MCF 10A (cell line): ENCODE data around the gene AREG. TPM values are rescaled to one million over a fixed set of nuclear protein-coding genes. Genes with fewer than 3 reads are reported as not detected.

Source experiments
- BruUV-seq: library from RNA; stranded (reverse); fragments of 400-500 nt; replicated peaks from 2 replicates; lab custom pipeline; 2021; lab: Mats Ljungman, UMichigan
- CTCF ChIA-PET: fragments of 300-600 bp; sonication (Branson Sonifier 250); formaldehyde crosslinking; extraction: SDS; loops from one replicate; lab custom pipeline; 2021; ENCODE audit warnings: antibody characterized with exemption, inconsistent platforms; lab: Yijun Ruan, JAX
- POLR2A ChIA-PET: fragments of 300-600, 350-650 bp; sonication (Branson Sonifier 250); formaldehyde crosslinking; extraction: SDS; loops from one replicate; lab custom pipeline; 2020; ENCODE audit warnings: antibody characterized with exemption, inconsistent platforms; lab: Yijun Ruan, JAX
- DNase-seq: peaks from one replicate; pipeline ENCODE4 v3.0.0-alpha.2; 2018; ENCODE audit not compliant: unreplicated experiment
- H3K27ac Mint-ChIP-seq: one replicate; pipeline ENCODE4 v1.8.0; 2022; ENCODE audit warnings: mild to moderate bottlenecking, low read depth, mixed read lengths; ENCODE audit not compliant: unreplicated experiment
- H3K27me3 Mint-ChIP-seq: one replicate; pipeline ENCODE4 v1.8.0; 2022; ENCODE audit warnings: mixed read lengths; ENCODE audit not compliant: insufficient read depth, unreplicated experiment
- H3K36me3 Mint-ChIP-seq: one replicate; pipeline ENCODE4 v1.8.0; 2022; ENCODE audit warnings: mild to moderate bottlenecking, moderate library complexity, mixed read lengths; ENCODE audit not compliant: insufficient read depth, unreplicated experiment
- H3K4me1 Mint-ChIP-seq: one replicate; pipeline ENCODE4 v1.8.0; 2022; ENCODE audit warnings: mixed read lengths; ENCODE audit not compliant: insufficient read depth, unreplicated experiment
- H3K4me3 Mint-ChIP-seq: one replicate; pipeline ENCODE4 v1.8.0; 2022; ENCODE audit warnings: mild to moderate bottlenecking, moderate library complexity, mixed read lengths; ENCODE audit not compliant: unreplicated experiment
- H3K9me3 Mint-ChIP-seq: one replicate; pipeline ENCODE4 v1.8.0; 2022; ENCODE audit warnings: mixed read lengths; ENCODE audit not compliant: unreplicated experiment
- intact Hi-C: fragments of 100-400 bp; cut with micrococcal nuclease; formaldehyde crosslinking; loops from 2 replicates; pipeline ENCODE4 v1.14.1; 2022
- total RNA-seq: library from RNA; stranded (reverse); gene quantifications from 2 replicates; pipeline ENCODE4 v1.2.3, GENCODE V29; 2022
- TF ChIP-seq, protein P1 (sequence below): fragments of 200-600 bp; IDR thresholded peaks from one replicate; pipeline ENCODE4 v1.8.0; 2022; ENCODE audit warnings: antibody characterized with exemption, mild to moderate bottlenecking; ENCODE audit not compliant: unreplicated experiment

The AREG gene
- total RNA-seq, 1 experiment from 2014 or later, result 1,878 TPM

DNA sequence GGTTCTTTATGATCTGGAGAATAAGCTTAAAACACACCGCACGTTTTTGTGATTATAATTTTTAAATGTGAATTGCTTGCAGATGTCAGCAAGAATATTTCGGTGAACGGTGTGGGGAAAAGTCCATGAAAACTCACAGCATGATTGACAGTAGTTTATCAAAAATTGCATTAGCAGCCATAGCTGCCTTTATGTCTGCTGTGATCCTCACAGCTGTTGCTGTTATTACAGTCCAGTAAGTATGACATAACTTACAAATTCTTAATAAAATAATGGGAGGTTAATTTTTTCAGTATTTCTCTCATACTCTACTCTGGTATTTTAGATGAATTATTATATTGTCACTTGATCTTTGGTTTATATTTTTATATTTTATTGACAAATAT lies 5.4 kb downstream of the AREG start:
- POLR2A ChIA-PET, result interaction anchor here (0.6 to 10.8 kb wide), 37 partner anchors 13 to 594 kb away, joined by 3 to 170 read pairs (median 5); partner anchors contain the start of genes CXCL2 and EREG

DNA sequence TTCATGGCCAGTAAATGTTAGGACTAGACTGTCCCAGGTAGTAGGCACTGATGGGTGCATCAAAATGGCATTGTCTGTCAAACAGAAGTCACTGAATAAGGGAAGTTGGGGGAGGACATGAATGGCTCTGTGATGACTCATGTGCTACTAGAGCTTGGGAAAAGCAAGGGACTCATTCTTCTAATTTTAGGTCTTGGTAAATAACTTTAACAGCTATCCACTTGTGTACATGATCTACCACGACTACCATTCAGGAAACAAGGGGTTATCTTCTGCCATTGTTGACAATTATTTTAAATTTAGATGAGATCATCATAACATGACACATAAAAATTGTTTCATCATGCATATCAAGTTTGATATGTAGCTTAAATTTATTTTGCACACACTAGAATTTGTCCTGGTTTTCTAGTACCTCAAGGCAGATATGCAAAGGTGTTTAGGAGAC lies 6.3 kb downstream of the AREG start:
- Mint-ChIP-seq H3K36me3 (peaks cover 100% of the 10 kb centered on the region), H3K27ac (peak overlapping the region; percentile 37), H3K4me1 (peaks cover 32% of the 10 kb centered on the region), H3K4me3 (peak overlapping the region; percentile 95), H3K9me3 (no peaks in the 10 kb centered on the region), H3K27me3 (no peaks in the 10 kb centered on the region)
- BruUV-seq, result no TSS peak
- intact Hi-C loops, result no loop called here
- POLR2A ChIA-PET, result interaction anchor here (0.6 to 10.8 kb wide), 29 partner anchors 9 to 352 kb away, joined by 3 to 170 read pairs (median 6); partner anchors contain the start of genes CXCL2 and EREG
- peak; percentile 85 for DNase-seq
- CTCF ChIA-PET, result interaction anchor here (0.6 to 3.8 kb wide), 7 partner anchors 15 to 225 kb away, joined by 3 to 47 read pairs (median 4); no protein-coding TSS in a partner anchor
- TF ChIP-seq, protein P1, sequence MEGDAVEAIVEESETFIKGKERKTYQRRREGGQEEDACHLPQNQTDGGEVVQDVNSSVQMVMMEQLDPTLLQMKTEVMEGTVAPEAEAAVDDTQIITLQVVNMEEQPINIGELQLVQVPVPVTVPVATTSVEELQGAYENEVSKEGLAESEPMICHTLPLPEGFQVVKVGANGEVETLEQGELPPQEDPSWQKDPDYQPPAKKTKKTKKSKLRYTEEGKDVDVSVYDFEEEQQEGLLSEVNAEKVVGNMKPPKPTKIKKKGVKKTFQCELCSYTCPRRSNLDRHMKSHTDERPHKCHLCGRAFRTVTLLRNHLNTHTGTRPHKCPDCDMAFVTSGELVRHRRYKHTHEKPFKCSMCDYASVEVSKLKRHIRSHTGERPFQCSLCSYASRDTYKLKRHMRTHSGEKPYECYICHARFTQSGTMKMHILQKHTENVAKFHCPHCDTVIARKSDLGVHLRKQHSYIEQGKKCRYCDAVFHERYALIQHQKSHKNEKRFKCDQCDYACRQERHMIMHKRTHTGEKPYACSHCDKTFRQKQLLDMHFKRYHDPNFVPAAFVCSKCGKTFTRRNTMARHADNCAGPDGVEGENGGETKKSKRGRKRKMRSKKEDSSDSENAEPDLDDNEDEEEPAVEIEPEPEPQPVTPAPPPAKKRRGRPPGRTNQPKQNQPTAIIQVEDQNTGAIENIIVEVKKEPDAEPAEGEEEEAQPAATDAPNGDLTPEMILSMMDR, result no peak

More for the DNA sequence above, 5.4 kb downstream of the AREG start:
- DNase-seq, result peak; percentile 24
- peaks cover 22% of the 10 kb centered on the region for H3K4me1 Mint-ChIP-seq
- H3K27me3 Mint-ChIP-seq, result no peaks in the 10 kb centered on the region
- peak overlapping the region; percentile 37 for H3K27ac Mint-ChIP-seq
- BruUV-seq, result no TSS peak
- intact Hi-C loops, result no loop called here
- peaks cover 100% of the 10 kb centered on the region for H3K36me3 Mint-ChIP-seq
- CTCF ChIA-PET, result interaction anchor here (0.7 to 3.8 kb wide), 8 partner anchors 14 to 172 kb away, joined by 3 to 47 read pairs (median 3); no protein-coding TSS in a partner anchor
- no peaks in the 10 kb centered on the region for H3K9me3 Mint-ChIP-seq
- H3K4me3 Mint-ChIP-seq, result peak overlapping the region; percentile 95
- TF ChIP-seq, protein P1, result no peak

DNA sequence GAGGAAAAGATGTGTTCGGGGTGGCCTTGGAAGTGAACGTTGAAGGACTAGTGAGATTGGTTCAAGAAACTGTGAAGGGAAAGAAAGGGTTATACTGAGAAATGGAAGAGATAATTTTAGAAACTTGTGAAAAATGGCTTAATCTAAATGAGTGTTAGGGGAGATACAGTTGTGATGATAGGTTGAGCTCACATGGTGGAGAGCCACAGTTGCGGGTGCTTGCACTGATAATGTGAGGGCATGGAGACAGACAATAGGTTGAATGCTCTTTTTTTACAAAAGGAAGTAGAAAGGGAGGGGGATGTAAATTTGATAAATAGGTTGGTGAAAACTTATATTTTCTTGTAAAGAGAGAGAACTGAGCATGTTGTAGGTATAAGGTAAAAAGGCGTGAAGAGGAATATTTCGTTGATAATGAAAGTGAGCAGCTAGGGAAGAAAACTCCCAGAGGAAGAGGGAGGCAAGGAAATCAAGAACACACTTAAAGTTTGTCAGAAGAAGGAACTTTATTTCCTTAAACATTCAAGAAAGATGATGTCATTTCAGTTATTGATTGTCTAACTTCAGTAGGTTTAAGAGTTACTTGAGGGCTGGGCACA lies 8.2 kb downstream of the AREG start:
- no peaks in the 10 kb centered on the region for H3K9me3 Mint-ChIP-seq
- TF ChIP-seq, protein P1, result no peak
- POLR2A ChIA-PET, result interaction anchor here (0.7 to 10.8 kb wide), 15 partner anchors 7 to 147 kb away, joined by 3 to 170 read pairs (median 9); partner anchors contain the start of gene AREG
- CTCF ChIA-PET, result interaction anchor here (0.8 to 2.0 kb wide), 6 partner anchors 8 to 222 kb away, joined by 4 to 9 read pairs (median 6); partner anchors contain the start of gene AREG
- peaks cover 41% of the 10 kb centered on the region for H3K4me1 Mint-ChIP-seq
- no peak for DNase-seq
- intact Hi-C loops, result no loop called here
- H3K27ac Mint-ChIP-seq, result peak overlapping the region; percentile 37
- peak overlapping the region; percentile 95 for H3K4me3 Mint-ChIP-seq
- H3K27me3 Mint-ChIP-seq, result no peaks in the 10 kb centered on the region
- BruUV-seq, result no TSS peak
- peaks cover 88% of the 10 kb centered on the region for H3K36me3 Mint-ChIP-seq
